Glomerular visceral epithelial cell (primary cell): ENCODE data around the gene PSMA3.
"Not testable (repeated sequence)": the region's sequence is repeated elsewhere in the genome, so short reads cannot be mapped to it uniquely, and the experiment has no call there.

Experiments used
- DNase-seq: peaks from one replicate; pipeline ENCODE4 v3.0.0-alpha.2; 2016; ENCODE audit errors: extremely low spot score

PSMA3 gene

DNA sequence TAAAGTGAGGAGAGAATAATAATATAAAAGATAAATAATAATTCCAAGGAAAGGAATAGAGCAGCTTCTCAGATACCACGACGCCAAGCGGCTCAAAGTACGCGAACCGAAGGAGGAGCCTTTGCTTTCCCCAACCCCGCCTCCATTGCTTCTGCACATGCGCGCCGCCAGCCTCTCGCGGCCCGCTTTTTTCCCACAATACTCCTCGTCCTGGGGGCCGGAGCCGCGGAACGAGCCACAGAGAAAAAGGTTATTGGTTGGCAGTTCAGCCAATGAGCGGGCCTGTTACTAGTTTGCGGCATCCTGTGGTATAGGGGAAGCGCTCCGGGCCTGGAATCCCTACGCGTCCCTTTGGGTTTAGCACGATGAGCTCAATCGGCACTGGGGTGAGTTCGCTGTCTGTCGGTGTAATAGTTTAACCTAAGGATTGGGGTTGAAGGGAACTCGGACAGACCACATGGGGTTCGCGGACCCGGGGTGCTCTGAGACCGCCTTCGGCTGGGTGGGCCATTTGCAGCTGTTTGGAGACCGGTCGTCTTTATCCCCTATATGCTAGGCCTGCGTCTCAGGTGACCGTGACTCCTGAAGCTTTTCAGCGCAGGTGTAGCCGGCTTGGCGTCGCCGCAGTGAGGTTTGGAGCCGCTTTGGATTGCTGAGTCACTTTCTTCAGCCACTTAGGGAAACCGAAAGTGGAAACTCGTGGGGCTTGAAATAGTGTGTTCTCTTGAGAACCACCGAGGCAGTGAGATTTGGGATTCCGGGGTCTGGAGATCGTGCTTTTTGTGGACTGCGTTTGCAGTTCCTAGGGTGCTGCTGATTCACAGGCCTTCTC is at the start of gene PSMA3:
Gene PSMA3, plus strand, starts transcription at position 288 of the 832 bp plus-strand sequence. Its CDS starts 78 bp downstream, at position 366.
- DNase-seq = peak; percentile 98

DNA sequence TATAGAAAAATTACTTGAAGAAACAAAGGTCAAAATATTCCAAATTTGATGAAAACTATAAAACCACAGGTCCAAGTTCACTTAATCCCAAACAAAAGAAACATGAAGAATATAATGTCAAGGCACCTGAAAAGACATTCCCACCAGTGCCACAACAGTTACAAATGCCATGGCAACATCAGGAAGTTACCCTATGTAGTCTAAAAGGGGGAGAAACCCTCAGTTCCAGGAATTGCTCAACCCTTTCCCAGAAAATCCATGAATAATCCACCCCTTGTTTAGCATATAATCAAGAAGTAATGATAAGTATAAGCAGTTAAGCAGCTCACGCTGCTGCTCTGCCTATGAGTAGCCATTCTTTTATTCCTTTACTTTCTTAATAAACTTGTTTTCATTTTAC is 48.4 kb upstream of the PSMA3 start:
- DNase-seq = no peak

DNA sequence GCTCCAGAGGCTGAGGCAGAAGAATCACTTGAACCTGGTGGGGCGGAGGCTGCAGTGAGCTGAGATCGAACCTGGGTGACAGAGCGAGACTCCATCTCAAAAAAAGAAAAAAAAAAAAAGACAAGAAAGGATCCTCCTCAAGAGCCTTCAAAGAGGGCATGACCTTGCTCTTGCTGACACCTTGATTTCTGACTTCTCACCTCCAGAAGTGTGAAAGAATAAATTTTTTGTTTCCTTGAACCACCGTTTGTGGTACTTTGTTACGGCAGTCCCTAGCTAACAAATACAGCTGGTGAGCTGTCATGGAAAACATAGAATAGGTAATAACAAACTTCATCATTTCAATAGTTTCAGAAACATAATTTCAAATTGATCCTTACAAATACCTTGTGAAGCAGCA is 46.6 kb upstream of the PSMA3 start:
- DNase-seq = no peak

DNA sequence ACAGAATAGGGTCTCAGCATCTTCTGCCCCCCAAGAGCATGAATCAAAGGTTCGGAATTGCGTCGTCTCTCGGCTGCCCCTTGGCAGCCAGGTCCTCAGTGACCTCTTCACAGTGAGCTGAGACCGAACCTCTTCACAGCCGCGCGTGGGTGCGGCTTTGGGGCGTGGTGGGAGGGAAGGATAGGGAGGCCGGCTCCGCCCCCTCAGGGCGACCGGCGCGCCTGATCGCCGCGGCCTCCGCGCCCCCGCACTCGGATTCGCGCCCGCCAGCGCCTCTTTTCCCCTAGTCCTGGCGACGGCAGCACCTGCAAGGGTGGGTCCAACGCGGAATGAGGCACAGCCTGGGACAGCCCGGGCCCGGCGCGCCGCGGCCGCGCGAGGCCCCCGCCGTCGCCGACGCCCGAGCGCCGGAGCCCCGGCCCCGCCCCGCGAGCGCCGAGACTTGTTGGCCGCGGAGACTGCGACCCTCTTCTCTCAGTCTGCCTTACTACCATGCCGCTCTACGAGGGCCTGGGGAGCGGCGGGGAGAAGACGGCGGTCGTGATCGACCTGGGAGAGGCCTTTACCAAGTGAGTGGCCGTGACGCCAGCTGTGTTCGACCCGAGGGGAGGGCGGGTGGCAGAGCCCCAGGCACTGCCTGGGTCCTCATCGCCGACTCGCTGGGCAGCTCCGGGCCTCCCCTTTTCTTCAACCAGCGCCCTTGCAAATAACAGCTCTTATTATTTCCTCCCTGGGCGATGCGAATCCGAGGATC is 44.7 kb upstream of the PSMA3 start, which contains the start of gene ACTR10:
Gene ACTR10, plus strand, starts transcription at position 424 of the 754 bp plus-strand sequence. Its CDS starts 69 bp downstream, at position 493.
- peak; percentile 89 for DNase-seq

DNA sequence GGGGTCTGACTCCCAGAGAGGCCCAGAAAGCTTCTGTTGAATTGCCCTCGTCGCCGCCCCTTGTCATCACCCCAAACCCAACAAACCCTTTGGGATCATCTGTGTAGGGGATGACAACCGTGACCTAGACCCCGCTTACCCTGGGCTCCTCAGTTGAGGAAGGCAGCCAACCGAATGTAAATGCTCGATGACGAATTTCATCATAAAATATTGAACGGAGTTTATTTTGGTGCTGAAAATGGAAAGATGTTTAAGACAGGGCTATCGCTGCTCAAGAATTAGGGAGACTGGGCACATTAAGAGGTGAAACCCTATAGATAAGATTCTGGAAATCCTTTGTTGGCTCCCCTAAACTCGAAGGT is 44.2 kb upstream of the PSMA3 start:
- DNase-seq = no peak

DNA sequence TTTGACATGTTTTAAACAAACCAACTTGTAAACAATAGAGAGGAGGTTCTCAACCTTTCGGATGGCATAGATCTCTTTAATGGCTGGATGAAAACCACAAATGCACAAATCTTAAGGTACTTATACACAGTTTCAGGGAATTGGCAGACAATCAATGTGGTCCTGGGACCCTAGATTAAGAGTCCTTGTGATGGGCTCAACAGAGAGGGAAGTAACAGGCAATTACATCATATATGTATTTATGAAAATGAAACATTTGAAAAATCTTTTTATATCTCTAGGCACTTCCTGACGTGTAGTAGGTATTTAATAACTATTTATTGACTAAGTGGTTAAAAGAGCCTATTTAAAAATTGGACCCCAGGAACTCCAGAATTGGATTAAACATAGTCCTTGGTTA is 43.8 kb upstream of the PSMA3 start:
- no peak for DNase-seq

DNA sequence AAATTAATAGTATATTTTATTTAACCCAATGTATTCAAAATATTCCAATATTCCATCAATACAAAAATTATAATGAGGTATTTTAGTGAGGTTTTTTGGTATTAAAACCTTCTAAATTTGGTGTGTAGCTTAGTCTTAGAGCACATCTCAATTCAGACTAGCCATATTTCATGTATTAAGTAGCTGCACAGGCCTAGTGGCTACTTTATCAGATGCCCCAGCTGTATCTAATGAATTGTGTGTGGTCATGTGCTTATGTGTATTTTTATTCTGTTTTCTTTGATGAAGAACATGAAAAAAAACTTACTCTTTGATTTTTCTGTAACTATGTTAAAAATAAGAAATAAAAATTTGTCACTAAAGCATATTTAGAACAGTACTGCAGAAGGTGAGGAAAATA is 31.5 kb upstream of the PSMA3 start:
- DNase-seq = no peak

DNA sequence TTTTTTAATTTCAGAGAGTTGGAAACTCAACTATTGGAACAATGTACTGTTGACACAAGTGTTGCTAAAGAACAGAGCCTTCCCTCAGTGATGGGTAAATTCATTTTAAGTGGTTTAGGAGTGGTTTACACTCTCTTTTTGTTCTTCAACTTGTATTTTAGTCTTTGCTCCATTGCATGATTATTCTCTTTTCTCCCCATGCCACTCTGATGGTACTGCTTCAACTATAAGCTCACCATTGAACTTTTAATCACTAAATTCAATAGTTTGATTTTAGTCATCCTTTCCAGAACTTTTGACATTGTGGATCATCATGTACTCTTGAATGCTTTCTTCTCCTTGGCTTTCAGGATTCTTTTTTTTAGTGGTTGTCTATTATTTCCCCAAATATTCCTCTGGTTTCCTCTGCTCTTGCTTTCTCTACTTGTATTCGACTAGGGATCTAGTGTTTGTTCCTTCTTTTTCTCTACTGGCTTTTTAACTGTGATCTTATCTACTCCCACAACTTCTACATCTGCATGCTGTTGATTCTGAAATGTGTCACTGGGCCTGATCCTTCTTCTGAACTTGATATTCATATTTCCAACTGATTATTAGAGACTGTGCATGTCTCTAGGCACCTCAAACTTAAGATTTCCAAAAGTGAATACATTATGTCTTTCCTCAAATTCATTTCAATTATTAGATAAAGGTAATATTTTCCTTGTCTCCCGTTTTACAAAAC is 29.3 kb upstream of the PSMA3 start:
- no peak for DNase-seq

DNA sequence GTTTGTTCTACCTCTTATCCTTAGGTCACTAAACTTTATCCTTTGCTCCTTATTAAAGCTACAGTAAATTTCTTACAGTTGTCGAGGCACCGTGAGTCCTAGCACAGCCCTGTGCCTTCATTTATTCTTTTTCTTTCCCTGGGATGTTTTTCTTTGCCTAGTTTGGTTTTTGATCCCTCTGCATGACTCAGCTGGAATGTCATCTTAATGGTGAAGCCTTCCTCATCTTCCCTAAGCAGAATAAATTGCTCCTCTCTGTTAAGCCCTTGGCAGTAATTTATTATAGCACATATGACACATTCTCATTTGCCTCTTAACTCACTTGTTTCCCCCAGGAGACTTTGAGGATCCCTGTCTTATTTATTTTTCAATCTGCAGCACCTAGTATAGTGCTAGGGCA is 28.1 kb upstream of the PSMA3 start:
- DNase-seq = peak; percentile 44

DNA sequence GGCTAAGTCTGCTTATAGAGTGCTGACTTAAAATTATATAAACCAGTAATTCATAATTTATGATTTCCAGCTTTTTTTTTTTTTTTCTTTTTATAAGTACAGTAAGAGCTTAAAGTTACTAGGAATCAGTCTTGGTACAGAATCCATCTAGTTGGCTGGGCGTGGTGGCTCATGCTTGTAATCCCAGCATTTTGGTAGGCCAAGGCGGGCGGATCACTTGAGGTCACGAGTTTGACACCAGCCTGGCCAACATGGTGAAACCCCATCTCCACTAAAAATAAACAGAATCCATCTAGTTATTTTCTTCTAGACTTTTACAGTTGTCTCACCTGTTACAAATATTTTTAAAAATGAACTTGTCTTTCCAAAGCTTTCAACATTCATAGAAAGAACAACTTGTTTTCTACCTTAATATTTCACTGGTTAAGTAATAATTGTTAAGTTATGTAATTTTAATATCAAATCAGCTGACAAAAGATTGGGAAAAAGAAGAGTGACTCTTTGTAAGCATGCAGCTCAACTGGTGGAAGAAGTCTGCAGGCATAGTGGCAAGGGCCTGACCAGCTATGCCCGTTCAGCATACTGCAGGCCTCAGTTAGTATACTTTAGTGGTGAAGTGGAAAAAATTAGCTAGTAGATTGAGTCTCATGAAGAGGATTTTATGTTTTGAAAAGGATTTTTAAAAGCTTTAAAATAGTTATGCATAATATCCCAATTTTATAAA is 17.4 kb upstream of the PSMA3 start:
- DNase-seq = no peak

DNA sequence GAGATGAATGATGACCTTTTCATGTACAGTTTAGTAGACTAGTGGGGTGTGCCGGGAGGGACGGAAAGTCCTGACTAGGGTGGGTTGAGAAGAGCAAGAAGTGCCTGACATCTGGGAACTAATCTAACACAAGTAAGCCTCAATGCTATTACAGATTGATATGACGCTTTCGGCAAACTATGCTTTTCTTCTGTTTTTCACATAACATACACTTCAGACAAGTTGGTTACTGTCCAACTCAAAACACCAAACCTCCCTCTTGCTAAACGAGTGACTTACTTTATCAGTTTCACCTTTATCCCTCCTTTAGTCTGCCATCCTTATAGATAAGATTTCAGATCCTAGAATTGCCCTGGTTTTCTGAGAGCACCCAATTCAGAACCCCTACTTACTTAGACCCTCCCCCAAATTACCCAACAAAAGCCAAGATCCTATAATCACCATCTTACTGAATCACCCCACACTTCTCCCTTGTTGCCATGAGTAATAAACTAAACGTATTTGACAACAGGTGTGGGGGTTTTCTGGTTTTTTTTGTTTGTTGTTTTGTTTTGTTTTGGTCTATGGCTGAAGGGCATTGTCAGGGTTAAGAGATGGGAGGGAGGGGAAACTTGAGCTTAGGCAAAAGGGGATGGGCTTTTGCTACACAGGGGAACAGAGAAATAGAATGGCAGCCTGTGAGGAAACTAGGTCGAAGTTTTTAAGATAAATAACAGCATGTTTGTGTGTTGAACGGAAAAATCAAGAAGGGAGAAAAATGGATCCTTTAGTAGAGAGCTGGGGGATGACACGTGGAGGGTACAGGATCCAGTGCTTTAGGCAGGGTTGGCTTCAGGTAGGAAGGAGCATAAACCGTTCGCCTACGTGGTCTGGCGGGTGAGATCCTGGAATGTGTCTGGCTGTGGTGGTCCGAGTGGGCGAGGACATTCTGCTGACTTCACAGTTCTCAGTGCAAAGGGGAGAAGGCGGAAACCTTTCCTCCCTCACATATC is 6.1 kb upstream of the PSMA3 start:
- no peak for DNase-seq

DNA sequence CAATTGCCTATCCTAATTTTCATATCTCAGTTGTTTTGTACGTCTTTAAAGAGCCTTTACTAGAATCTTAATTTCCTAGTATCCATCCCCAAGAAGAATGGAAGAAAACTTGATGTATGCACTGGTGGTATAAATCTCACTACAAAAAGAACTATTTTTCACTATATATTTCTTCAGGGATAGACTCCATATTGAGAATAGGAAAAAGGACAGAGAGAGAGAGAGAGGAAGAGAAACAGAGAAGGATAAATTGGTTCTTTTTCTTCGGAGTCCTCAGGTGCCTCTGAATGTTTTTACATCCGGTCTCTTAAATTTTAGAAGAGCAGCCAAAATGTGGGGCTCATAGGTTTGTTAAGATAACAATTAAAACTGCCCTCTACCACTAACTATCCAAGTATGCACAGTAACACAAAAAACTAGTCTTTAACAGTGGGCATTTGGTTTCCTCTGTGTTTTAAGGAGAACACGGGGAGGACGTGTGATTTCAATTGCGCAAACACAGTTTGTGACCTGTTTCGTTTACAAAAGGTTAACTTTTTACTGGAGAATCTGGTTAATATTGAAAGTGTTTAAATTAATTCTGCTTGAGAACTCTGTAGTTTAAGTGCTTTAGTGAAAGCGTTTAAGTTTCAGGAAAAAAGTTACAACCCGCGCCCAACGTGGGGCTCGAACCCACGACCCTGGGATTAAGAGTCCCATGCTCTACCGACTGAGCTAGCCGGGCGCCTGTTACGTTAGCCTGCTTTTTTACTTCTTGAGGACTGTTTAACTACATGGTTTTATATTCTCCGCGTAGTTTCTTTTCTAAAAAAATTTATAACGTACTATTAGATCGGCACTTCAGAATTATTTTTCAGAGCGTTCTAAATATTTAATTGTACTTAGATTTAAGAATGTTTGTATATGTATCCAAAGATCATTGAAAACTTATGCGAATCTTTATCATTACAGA is 5.1 kb upstream of the PSMA3 start:
- peak; percentile 84 for DNase-seq

DNA sequence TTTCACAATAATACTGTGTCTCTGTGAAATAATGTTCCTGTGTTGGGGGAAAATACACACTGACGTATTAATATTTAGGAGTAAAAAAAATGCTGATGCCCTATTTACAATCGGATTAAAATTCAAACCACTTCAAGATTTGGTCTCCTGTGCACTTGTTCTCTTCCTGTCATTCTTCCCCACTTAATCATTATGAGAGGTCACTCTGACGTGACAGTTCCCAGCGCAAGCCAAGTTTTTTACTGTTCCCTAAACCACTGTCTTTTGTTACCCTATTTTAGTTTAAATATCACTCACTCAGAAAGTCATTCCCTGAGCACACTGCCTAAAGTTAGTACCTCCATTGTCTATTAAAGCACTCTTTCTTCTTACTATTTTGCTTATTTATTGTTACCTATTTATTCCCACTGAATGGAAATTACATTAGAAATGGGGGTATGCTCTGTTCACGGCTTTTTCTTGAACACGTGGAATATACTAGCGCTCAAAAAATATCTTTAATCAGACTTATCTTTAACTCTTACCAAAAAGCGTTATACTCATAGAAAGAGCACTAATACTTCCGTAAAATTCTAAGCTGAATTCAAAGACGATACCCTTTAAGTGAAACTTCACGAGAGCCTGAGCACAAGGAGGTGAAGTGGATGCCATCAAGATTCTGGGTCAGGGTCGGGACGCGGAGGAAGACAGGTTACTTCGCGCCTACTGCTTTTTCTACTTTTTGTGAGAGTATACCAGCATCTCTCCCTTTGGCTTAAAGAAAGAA is 670 bp upstream of the PSMA3 start:
- peak; percentile 30 for DNase-seq

DNA sequence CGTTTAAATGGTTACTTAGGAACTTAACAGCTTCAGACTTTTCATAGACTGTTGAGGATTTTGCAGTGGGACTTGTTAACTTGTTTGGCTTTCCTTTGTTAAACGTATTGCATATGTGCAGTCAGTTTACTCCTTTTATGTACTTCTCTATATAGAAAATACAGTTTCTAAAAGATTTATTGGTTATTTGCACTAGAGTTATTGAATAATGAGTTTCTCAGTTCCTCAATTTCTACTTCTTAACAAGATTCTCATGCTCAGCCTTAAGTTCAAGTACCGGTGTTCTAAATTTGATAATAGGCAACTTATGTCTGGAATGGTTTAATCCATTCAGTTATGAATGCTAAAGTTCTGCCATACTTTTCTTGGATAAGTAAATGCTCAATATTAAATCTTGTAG is 919 bp downstream of the PSMA3 start:
- no peak for DNase-seq

DNA sequence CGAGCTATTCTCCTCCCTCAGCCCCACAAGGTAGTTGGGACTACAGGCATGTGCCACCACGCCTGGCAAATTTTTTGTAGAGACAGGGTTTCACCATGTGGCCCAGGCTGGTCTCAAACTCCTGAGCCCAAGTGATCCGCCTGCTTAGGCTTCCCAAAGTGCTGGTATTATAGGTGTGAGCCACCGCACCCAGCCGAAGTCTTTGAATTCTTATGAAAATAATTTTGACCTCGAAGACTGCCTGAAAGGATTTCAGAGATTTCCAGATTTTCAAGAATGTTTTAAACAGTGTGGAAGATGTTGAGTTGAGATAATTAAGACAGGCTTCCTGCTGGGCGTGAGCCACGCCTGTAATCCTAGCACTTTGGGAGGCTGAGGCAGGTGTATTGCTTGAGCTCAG is 5.0 kb downstream of the PSMA3 start:
- DNase-seq = no peak

DNA sequence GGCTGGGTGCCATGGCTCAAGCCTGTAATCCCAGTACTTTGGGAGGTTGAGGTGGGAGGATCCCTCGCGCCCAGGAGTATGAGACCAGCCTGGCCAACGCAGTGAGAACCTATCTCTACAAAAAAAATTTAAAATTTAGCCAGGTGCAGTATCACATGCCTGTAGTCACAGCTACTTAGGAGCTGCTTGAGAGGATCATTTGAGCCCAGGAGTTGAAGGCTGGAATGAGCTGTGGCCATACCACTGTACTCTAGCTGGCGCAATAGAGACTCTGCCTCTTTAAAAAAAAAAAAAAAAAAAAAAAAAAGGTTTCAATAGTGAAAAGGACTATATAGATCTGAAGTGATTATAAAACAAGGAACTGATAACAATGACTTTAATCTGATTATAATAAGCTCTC is 13.5 kb downstream of the PSMA3 start:
- DNase-seq = no peak

DNA sequence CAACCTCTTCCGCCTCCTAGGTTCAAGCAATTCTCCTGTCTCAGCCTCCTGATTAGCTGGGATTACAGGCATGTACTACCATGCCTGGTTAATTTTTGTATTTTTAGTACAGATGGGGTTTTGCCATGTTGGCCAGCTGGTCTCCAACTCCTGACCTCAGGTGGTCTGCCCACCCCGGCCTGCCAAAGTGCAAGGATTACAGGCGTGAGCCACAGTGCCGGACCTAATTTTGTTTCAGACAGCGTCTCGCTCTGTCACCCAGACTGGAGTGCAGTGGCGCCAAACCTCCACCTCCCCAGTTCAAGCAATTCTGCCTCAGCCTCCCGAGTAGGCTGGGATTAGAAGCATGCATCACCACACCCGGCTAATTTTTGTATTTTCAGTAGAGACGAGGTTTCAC is 17.4 kb downstream of the PSMA3 start:
- not testable (repeated sequence) for DNase-seq

DNA sequence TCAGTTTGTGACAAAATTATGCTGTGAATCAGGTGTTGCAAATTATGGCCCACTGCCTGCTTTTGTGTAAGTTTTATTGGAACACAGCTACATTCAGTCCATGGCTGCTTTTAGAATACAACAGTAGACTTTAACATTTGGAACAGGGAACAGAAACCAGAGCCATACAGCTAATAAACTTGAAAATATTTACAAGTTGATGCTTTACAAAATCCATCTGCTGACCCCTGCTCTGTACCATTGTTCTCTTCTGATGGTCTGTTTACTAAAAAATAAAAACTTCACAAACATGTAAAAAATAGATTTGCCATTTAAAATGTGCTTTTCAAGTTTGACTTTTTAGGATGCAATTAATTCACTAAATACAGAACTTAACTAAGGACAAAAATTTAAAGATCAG is 20.8 kb downstream of the PSMA3 start:
- DNase-seq = no peak

DNA sequence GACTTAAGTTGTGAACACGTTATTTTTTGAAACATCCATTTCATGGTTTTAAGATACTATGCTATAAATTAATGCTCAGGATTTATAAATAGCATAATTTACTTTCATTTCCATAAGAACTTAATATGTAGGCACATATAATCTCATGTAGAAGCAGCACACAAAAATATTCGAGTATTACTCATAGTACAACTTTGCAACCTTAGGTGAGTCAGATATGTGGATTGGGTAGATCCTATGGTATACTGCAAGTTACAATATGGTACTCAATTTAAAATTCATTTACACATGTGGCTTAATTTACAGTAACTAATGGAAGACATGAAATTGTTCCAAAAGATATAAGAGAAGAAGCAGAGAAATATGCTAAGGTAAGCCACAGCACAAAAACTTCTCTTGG is 26.0 kb downstream of the PSMA3 start:
- DNase-seq = no peak
